ENCODE data around the gene EVC. TPM values are rescaled to one million over a fixed set of nuclear protein-coding genes. Genes with fewer than 3 reads are reported as not detected.

The EVC gene
- total RNA-seq, 1 donor = 69.1 TPM

DNA sequence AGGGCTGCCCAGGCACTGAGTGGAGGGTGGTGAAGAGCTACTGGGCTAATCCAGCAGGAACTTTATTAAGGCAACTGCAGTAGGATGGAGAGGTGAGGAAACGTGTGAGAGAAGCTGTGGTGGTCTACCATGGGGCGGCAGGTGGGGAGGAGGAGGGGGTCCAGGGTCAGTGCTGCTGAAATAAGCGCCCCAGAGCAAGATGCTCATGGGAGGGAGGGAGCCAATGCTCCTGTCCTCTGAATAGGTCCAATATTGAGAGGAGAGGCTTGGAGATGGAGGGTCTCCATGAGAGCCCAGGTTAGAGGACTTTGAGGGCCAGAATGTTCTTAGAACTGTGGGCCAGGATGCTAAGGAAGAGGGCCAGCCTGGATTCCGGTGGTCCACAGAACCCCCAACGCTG is 35.2 kb downstream of the EVC start:
- H2AFZ ChIP-seq (ENCODE audit: low read length) = no peak overlapping the region
- peaks cover 31% of the 10 kb centered on the region for H3K4me1 ChIP-seq (ENCODE audit: insufficient read depth, low read length)
- TF ChIP-seq, protein P1, sequence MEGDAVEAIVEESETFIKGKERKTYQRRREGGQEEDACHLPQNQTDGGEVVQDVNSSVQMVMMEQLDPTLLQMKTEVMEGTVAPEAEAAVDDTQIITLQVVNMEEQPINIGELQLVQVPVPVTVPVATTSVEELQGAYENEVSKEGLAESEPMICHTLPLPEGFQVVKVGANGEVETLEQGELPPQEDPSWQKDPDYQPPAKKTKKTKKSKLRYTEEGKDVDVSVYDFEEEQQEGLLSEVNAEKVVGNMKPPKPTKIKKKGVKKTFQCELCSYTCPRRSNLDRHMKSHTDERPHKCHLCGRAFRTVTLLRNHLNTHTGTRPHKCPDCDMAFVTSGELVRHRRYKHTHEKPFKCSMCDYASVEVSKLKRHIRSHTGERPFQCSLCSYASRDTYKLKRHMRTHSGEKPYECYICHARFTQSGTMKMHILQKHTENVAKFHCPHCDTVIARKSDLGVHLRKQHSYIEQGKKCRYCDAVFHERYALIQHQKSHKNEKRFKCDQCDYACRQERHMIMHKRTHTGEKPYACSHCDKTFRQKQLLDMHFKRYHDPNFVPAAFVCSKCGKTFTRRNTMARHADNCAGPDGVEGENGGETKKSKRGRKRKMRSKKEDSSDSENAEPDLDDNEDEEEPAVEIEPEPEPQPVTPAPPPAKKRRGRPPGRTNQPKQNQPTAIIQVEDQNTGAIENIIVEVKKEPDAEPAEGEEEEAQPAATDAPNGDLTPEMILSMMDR (IDR thresholded peaks at IDR 0.05; ENCODE audit: extremely low read depth, low read depth, low read length) = no peak
- no peak overlapping the region for H3K4me3 ChIP-seq (ENCODE audit: insufficient read depth, low read length)
- peak overlapping the region; percentile 92 for H3K27ac ChIP-seq (ENCODE audit: low read depth, low read length)
- DNase-seq (ENCODE audit: insufficient read length, low spot score, missing footprints) = no peak
- peaks cover 73% of the 10 kb centered on the region for H3K36me3 ChIP-seq (ENCODE audit: insufficient read depth, low read length)
- no peak overlapping the region for H3K4me2 ChIP-seq (ENCODE audit: insufficient read depth, low read length)
- H3K9me3 ChIP-seq (ENCODE audit: low read depth, low read length) = no peaks in the 10 kb centered on the region
- no peaks in the 10 kb centered on the region for H3K27me3 ChIP-seq (ENCODE audit: insufficient read depth, low read length)
- H3K79me2 ChIP-seq (ENCODE audit: insufficient read depth, low read length) = no peaks in the 10 kb centered on the region
- H4K20me1 ChIP-seq (ENCODE audit: insufficient read depth, low read length) = peaks cover 2% of the 10 kb centered on the region

DNA sequence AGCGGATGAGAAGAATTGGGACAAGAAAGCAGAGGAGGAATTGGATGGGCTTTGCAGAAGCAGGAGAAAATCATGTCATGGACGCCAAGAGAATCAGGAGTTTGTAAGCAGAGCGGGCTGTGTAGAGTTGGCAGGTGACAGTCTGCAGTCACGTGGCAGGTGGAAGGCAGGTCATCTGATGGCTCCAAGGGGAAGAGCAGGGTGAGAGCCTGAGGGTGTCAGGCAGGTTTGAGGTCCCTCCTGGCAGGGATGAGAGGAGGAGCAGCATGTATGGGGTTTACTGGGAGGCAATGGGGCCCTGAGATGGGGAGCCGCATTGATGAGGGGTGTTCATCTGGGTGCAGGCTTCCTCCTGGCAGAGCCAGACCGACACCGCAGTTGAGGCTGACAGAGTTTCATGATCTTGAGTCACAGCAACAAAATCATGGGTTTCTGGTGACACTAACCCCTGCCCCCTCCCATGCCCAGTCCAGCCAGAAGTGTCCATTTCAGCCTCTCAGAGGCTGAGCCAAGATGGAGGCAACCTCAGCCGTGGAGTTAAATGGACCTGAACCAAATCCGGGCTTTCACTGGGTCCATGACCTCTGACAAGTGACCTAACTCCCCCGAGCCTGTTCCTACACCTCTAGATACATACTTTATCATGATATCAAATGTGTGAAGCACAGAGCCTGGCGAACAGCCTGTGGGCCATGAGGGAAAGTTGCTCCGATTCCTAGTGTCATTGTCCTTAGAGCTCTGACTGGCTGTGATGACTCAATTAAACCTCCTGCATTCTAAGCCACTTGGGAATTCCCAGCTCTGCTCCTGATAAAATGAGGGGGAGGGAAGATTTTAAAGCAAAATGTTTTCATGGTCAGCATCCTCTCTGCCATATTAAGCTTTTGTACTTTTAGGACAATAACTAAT is 36.1 kb downstream of the EVC start:
- Histone ChIP-seq H3K9me3 (ENCODE audit: low read depth, low read length) (no peaks in the 10 kb centered on the region), H4K20me1 (ENCODE audit: insufficient read depth, low read length) (peaks cover 2% of the 10 kb centered on the region), H3K36me3 (ENCODE audit: insufficient read depth, low read length) (peaks cover 67% of the 10 kb centered on the region), H3K27ac (ENCODE audit: low read depth, low read length) (peak overlapping the region; percentile 92), H3K4me2 (ENCODE audit: insufficient read depth, low read length) (peak overlapping the region; percentile 65), H2AFZ (ENCODE audit: low read length) (no peak overlapping the region), H3K4me1 (ENCODE audit: insufficient read depth, low read length) (peaks cover 40% of the 10 kb centered on the region), H3K4me3 (ENCODE audit: insufficient read depth, low read length) (no peak overlapping the region), H3K27me3 (ENCODE audit: insufficient read depth, low read length) (no peaks in the 10 kb centered on the region), H3K79me2 (ENCODE audit: insufficient read depth, low read length) (no peaks in the 10 kb centered on the region)
- TF ChIP-seq, protein P1 (IDR thresholded peaks at IDR 0.05; ENCODE audit: extremely low read depth, low read depth, low read length) = no peak
- DNase-seq (ENCODE audit: insufficient read length, low spot score, missing footprints) = no peak

DNA sequence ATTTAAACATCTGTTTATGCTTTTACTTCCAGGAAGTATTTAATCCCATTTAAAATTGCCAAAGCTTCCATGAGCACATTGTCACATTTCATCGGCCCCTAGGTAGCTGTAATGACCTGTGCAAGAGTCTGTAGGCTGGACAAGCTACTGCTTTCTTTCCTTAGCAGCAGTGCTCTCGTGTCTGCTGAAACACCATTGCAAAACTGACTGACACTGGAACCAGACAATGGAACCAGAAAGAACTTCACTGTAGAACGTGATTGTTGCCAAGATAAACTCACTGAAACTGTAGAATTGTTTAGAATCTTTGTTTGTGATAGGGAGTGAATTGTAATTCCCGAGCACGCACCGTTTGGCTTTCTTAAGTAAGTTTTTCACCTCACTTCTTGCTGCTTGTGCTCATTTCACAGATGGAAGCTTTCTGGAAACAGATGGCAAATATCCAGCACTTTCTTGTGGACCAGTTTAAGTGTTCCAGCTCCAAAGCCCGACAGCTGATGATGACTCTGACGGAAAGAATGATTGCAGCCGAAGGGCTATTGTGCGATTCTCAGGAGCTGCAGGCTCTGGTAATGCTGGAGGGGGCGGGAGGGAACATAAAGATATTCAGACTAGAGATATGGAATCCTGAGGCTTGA is 36.9 kb downstream of the EVC start:
- peaks cover 2% of the 10 kb centered on the region for H4K20me1 ChIP-seq (ENCODE audit: insufficient read depth, low read length)
- no peaks in the 10 kb centered on the region for H3K9me3 ChIP-seq (ENCODE audit: low read depth, low read length)
- H3K27ac ChIP-seq (ENCODE audit: low read depth, low read length) = peak overlapping the region; percentile 92
- TF ChIP-seq, protein P1 (IDR thresholded peaks at IDR 0.05; ENCODE audit: extremely low read depth, low read depth, low read length) = no peak
- H3K4me3 ChIP-seq (ENCODE audit: insufficient read depth, low read length) = peak overlapping the region; percentile 17
- peaks cover 47% of the 10 kb centered on the region for H3K4me1 ChIP-seq (ENCODE audit: insufficient read depth, low read length)
- H3K4me2 ChIP-seq (ENCODE audit: insufficient read depth, low read length) = peak overlapping the region; percentile 65
- H3K79me2 ChIP-seq (ENCODE audit: insufficient read depth, low read length) = no peaks in the 10 kb centered on the region
- H3K27me3 ChIP-seq (ENCODE audit: insufficient read depth, low read length) = no peaks in the 10 kb centered on the region
- peaks cover 62% of the 10 kb centered on the region for H3K36me3 ChIP-seq (ENCODE audit: insufficient read depth, low read length)
- peak; percentile 97 for DNase-seq (ENCODE audit: insufficient read length, low spot score, missing footprints)
- H2AFZ ChIP-seq (ENCODE audit: low read length) = no peak overlapping the region

DNA sequence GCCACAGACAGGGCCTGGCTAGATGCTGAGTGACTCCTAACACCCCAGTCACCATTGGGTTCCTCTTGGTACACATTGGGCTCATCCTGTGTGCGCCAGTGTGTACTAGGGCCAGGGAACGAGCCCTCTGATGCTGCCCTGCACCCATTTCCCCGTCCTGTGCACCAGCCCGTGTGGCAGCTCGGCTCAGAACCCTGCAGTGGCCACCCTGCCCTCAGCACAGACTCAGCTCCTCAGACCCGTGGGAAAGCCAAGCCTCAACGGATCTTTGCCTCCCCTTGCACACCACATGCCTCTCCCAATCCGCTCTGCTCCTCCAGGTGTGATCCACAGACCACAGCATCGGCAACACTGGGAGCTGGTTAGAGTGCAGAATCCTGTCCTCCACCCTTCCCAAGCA is 38.6 kb downstream of the EVC start:
- peak overlapping the region; percentile 89 for H3K27ac ChIP-seq (ENCODE audit: low read depth, low read length)
- TF ChIP-seq, protein P1 (IDR thresholded peaks at IDR 0.05; ENCODE audit: extremely low read depth, low read depth, low read length) = no peak

More for the DNA sequence above, 38.6 kb downstream of the EVC start:
- Histone ChIP-seq H3K4me1 (ENCODE audit: insufficient read depth, low read length) (peaks cover 61% of the 10 kb centered on the region), H3K4me3 (ENCODE audit: insufficient read depth, low read length) (no peak overlapping the region), H3K4me2 (ENCODE audit: insufficient read depth, low read length) (no peak overlapping the region), H3K27me3 (ENCODE audit: insufficient read depth, low read length) (no peaks in the 10 kb centered on the region), H2AFZ (ENCODE audit: low read length) (no peak overlapping the region), H4K20me1 (ENCODE audit: insufficient read depth, low read length) (peaks cover 2% of the 10 kb centered on the region), H3K9me3 (ENCODE audit: low read depth, low read length) (no peaks in the 10 kb centered on the region), H3K36me3 (ENCODE audit: insufficient read depth, low read length) (peaks cover 58% of the 10 kb centered on the region), H3K79me2 (ENCODE audit: insufficient read depth, low read length) (peaks cover 2% of the 10 kb centered on the region)
- DNase-seq (ENCODE audit: insufficient read length, low spot score, missing footprints) = no peak
